AG20443 (cell line): ENCODE measurements around the gene C6orf118.

Experiments
- DNase-seq: peaks from one replicate; pipeline ENCODE4 v3.0.0; 2012; ENCODE audit warnings: low spot score, mixed read lengths

Gene C6orf118

DNA sequence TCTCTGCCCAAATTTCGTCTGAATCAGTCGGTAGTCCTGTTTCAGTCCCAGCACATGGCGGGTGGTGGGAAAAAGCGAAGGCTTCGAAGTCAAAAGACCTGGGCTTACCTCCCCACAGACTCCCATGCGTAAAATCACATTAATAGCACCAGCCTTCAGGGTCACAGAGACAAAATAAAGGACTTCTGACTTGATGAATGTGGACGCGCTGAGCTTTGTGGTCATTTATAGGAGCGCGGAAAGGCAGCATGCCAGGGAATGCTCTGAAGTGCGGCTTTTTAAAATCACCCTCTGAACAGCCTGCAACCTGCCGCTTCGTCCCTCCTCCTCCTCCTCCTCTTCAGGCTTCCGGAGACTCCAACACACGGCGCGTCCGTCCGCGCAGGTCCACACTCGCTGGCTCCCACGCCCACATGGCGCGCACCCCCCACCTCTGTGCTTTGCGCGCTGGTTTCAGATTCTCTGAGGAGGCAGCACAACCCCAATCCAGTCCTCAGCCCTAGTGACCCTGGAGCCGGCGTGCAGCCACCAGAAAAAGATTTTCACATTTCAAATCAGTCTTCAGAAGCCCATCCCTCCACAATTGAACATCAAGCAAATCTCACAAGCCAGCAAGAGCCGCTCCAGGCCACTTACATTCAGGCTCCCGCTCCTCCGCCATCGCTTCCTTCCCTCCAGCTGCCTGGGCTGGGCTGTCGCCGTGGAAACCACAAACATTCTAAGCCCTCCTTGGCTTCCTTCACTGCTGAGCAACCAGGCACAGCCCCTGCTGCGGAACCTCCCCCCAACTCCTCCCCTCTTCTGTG, at the start of gene C6orf118:
Gene C6orf118, minus strand, starts transcription at position 680 of the 806 bp plus-strand sequence. Its CDS starts 19 bp downstream, at position 661.
- DNase-seq = peak; percentile 67

DNA sequence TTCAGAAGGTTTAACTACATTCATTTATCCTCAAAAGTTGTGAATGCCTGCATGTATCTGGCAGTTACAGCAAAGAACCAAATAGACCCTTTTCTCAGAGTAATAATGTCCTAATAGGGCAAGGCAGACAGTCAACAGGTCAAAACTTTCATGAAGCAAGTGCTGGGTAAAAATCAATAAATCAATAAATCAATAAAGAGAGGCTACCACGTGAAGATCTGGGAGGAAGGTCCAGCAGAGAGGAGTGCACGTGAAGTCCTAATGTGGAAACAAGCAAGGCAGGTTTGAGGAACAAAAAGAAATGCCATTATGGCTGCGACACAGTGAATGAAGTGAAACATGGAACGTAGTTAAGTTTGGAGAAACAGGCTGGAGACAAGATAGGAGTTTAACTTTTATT, 36.3 kb upstream of the C6orf118 start:
- DNase-seq = no peak

DNA sequence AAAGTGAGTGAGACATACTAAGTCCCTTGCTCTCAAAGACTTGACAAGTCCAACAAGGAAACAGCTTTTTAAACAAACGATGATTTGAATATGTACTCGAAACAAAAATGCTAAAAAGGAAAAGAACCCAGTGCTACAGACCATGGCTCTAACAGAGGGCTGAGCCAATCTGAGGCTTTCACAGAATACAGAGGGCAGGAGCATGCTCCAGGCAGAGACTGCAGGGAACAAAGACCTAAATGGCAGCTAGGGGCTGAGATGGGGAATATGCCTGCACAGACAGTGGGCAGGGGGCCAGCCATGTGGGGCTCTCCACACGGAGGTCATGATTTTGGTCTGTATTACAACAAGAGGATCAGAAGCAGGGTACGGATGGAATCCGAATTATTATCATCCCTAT, 31.1 kb upstream of the C6orf118 start:
- DNase-seq = no peak

DNA sequence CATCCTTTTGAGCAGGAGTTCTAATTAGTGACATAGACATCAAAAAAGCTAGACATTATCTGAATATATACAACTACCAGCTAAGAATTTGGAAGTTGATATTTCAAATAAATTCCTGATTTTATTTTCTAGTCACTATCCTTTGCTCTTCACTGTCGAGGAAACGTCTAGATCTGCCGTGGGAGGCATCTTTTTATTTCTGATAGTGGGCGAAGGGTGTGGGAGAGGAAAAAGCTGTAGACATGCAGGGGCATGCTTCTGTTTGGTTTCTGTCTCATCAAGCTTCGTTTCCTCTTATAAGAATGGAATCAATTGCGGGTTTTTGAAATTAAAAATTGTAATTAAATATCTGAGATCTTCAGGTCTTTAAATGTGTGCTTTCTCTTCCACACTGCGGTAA, 16.2 kb upstream of the C6orf118 start:
- DNase-seq = no peak

DNA sequence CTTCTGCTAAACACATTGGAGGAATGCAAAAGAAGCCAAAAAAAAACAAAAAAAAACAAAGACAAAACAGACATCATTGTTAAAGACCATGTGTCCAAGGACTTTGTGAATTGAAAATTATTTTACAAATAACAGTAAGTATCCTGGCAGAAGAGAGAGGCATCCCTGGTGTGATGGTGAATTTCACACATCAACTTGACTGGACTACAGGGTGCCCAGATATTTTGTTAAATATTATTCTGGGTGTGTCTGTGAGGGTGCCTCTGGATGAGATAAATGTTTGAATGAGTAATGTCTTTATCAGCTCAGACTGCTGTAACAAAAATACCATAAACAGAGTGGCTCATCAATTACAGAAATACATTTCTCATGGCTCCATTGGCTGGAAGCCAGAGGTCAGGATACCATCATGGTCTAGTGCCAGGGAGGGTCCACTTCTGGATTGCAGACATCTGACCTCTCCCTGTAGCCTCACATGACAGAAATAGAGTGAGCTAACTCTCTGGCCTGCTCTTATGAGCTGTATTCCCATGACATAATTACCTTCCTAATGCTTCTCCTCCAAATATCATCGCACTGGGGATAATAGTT, 12.2 kb upstream of the C6orf118 start:
- no peak for DNase-seq

DNA sequence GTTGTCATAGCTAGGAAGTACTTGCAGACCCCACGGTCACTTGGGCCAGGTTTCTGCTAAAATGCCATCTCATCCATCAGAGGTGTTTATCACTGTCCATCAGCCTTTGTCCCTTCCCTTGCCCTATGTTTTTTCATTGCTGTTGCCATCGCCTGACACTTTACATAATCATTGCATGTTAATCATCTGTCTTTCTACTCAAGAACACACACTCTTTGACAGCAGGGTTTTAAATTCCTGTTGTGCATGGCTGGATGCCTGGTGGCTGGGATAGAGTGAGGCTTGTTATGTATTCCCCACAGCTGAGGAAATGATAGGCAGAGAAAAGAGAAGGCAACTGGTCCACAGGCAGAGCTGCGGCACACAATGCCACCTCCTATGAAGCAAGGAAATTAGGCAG, 11.7 kb upstream of the C6orf118 start:
- DNase-seq = no peak

DNA sequence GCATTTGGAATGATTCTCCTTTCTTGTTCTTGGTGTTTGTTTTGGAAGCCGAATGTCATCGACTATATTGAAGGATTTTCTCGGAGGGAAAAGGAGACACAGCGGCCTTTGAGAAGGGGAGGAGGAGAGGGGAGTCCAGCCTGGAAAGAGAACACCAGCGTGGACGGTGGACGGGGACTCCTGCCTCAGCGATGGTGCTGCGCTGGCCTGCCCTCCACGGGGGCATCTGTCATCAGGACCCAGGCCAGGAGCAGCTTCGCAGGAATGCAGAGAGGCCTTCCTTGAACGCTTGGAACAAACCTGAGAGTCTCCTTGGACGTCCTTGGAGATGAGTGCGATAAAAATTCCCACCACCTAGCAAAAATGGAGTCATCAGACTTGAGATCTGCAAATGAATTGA, 8.3 kb upstream of the C6orf118 start:
- no peak for DNase-seq

DNA sequence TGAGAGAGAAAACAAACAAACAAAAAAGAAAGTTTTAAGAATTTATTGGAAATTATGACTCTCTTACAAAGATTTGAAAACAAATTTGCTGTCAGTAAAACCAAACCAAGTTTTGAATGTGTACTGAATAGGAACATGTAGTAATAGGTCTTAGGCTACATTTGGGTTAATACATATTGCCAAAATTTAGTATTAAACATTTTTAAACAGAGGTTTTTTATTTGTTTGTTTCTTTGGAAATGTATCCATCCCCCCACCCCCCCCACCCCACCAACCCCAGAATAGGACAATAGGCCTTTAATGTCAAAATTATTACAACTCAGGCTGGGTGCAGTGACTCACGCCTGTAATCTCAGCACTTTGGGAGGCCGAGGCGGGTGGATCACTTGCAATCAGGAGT, 2.5 kb downstream of the C6orf118 start:
- DNase-seq = no peak

DNA sequence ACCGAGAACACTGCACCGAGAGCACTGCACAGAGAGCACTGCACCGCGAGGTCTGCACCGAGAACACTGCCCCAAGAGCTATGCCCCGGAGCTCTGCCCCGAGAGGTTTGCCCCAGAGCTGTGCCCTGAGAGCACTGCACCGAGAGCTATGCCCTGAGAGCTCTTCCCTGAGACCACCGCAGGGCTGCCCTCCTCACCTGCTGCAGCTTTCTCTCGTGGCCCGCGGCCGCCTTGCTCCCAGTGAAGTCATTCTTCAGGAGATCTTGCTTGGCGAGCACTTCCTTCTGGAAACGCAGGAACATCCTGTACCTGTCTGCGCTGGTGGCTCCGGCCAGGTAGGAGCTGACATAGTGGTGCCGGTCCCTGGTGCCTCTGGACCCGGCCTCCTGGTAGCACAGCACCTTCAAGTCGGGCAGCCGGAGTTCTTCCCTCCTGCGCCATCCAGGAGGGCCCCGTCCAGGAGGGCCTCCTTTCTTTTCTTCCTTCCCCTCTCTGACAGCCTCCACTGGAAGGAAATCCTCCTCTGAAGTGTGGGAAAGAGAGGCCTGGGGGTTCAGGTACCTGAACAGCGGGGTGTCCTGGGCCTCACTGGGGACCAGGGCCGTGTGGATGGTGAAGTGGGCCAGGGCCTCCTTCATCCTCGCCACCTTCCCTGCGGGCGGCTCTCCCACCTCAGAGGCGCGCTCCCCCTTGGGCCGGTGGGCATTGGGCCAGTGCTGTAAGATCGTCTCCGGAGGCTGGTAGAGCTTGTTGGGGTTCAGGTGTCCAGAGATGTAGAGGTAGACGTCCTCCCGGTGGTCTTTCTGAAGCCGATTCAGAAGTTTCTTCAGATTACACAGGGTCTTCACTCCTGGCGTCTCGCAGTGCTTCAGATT, 7.8 kb downstream of the C6orf118 start:
- no peak for DNase-seq

DNA sequence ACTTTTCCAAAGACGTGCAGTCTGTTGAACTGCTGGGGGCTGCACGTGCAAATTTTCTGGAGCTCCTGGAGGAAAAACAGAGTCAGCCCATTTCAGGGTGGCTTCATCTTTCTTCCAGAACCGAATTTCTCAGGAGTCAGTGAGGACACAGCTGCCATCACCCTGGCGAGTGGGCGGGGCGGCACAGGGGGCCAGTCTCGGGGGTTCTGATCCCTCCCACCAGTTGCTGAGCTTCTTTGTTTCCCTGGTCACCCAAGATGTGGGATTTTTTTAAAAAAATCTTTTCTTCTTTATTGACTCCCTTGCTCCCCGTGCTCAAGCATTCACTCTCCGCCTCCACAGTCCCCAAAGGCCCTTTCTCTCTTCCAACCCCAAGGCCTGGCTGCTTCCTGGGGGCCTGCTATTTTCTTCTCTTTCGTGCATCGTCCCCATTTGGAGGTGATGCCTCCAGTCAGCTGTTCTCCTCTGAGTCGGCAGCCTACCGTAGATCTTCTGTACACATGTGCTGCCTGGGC, 8.9 kb downstream of the C6orf118 start:
- DNase-seq = no peak

DNA sequence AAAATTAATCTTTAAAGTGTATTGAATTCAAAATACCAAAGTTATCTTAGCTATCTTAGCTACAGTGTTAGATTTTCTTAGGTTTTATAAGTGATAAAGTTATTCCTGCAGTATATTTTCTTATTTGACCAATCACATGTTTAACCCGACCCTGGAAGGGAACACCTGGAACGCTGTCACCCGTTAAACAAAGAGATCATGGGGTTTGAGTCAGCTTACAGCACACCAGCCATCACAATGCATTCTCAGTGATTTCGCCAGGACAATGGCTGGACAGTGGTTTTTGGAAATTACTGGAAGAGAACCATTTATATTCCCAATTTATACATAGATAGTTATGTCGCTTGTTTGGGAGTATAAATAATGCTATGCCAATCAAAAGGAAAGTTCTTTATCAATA, 10.5 kb downstream of the C6orf118 start:
- no peak for DNase-seq

DNA sequence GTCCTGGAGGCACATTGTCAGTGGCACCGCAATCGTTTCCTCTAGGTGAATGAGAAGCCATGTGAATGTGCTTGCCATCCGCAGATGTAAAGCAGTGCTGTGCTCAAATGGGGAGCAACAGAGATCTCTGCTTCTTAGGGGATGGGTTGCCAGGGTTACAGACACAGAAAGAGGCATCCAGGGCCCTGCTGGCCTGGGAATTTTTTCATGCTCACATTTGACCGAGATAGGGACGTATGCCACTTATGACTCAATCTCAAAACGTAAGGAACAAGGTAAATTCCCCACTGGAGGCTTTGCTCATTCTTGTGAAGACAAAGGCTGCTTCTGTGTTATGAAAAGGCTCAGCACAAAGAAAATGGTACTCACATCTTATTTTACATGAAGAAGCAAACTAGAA, 11.0 kb downstream of the C6orf118 start:
- no peak for DNase-seq

DNA sequence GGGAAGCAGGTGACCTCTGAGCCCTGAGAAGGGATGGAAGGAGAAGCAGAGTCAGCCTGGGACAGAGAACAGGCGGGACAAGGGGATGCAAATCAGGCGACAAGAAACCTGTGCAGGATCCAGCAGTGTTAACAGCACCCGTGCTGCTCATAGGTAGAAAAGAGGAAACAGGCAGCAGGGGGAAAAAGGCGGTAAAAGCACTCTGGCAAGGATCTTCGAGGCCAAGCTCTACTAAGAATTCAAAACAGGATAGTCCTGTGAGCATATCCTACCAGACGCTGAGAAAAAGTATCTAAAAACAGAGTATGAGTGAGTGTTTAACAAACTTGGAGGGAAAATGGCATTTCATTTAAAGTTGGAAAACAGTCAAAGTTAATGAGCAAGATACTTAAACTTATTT, 16.7 kb downstream of the C6orf118 start:
- DNase-seq = no peak

DNA sequence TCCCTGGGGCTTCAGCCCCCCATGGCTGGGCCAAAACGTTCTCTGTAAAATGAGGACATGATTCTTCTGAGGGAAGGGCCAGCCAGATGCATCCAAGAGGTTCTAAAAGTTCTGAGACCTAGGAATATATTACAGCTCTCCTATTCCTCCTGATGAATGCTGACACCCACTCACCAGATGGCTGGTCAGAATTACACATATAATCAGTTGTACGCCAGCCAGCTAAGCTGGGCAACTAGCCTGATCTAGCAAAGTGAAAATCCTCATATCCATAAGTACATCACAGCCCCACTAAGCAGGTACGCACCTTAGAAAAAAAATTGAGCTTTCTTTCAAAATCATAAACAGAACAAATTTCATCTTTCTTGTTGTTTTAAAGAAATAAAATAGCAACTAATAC, 34.8 kb downstream of the C6orf118 start:
- DNase-seq = no peak

DNA sequence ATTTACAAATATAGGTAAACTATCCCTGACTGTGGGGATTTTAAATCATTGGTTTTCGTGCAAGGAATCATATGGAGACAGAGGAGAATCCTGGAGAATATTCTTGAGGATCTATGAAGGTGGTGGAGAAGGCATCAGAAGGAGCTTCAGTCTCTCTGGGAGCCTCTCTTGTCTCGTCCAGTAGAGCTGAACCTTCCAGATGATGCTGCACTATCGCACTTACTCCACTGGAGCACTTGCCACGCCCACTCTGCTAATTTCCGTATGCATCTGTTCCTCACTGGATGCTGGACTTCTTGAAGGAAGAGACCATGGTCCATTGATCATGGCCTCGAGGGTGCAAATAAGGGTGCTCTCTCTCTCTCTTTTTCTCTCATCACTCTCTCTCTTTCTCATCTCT, 36.8 kb downstream of the C6orf118 start:
- DNase-seq = no peak

DNA sequence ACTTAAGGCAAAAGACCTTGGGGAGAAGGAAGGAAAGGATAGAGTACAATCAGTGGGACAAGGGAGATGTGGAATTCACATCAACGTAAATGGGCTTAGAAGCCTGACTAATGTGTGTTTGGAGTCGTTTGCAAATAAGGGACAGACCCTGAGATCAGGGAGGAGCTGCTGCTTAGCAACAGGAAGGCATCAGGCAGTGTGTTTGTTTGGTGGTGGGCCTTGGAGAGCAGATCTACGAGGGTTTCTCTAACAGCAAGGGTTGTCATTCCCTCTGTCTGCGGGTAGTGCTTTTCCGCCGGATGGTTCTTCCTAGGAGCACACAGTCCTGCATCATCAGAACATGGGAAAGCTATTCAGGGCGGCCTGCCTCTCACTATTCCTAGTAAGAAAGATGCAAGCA, 40.4 kb downstream of the C6orf118 start:
- DNase-seq = no peak

DNA sequence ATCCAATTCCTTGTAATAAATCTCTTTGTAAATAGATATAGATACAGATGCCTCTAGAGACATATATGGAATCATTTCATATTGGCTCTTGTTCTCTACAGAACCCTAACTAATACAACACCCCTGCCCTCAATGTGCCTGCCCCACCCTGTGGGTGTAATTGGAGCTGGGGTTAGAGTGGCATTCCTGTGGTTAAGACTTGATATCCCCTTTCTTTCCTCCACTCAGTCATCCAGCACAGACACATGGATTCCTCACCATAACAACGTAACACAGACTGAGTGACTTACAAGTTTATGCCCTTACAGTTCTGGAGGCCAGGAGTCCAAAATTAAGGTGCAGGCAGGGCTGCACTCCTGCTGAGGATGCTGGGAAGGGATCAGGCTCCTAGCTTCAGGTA, 42.8 kb downstream of the C6orf118 start:
- no peak for DNase-seq

DNA sequence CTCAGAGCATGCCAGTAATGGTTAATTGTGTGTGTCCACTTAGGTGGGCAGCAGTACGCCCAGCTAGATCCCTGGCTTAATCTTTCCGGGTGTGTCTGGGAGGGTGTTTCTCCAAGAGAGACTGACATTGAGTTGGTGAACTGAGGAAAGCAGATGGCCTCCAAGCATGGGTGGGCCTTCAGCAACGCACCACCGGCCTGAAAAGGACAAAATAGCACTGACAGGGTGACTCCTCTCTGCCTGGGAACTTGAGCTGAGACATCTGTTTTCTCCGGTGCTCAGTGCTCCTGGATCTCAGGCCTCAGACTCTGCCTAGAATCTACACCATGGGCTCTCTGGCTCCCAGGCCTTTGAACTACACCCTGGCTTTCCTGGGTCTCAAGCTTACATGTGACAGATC, 43.2 kb downstream of the C6orf118 start:
- no peak for DNase-seq

DNA sequence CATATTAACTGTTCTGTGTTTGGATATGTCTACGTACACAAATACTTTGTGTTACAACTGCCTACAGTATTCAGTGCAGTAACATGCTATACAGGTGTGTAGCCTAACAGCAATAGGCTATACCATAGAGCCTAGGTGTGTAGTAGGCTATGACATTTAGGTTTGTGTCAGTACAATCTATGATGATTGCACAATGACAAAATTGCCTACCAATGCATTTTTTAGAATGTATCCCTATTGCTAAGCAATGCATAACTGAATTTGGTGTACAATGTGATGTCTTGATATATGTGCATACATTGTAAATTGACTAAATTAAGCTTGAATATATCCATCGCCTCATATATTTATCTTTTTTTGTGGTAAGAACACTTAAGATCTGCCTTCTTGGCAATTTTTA, 48.9 kb downstream of the C6orf118 start:
- no peak for DNase-seq

DNA sequence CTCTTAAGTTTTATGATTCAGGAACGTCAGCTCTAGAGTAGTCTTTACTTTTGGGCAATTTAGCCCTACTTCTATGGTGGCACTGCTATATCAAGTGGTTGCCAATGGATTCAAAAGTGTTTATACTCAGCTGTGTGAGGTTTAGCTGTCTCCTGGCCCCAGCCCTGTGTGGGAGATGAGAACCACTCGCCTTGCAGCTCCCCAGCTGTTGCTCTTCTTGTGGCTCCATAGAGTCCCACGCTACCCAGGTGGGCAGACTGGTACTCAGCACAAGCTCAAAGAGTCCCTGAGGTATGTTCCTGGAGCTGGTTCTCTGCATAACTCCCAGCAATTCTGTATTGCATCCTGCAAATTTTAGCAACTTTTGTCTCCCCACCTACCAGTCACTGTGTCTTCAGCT, 59.6 kb downstream of the C6orf118 start:
- no peak for DNase-seq

DNA sequence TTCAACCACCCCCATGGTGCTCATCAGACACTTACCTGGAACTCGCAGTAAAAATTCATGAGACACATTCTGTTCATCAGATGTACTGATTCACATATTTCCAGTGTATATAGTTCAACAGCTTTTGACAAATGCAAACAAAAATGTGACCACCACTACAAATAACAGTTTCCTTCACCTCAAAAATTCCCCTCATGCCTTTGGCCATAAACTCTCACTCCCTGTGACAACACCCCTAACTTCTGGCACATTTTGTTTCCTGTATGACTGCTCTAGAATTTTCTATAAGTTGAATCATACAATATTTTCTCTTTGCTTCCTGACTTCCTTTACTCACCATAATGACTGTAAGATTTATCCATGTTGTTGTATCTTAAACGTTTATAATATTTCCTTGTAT, 63.7 kb downstream of the C6orf118 start:
- no peak for DNase-seq

DNA sequence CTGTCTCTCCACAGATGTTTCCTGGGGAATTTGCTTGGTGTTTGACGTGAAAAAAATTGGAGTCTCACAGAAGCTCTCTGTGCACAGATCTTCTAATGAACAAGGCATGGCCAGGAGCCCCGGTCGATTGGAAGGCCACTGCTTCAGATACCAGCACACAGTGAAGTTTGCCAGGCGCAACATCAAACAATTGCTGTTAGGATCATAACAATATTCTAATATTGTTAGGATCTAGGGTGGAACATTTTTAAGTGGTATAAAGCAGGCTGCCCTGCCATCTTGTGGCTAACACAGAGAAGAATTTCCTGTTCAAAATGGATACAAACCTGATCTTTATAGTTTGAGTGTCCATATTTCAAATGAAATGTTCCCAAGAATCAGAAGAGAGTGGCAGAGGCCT, 64.1 kb downstream of the C6orf118 start:
- DNase-seq = no peak
